GM19025 (cell line): ENCODE results near the gene GP2.

Source experiments
- ATAC-seq: cut with Tn5 transposase; IDR thresholded peaks from one replicate; pipeline ENCODE4 v1.9.1; 2021; ENCODE audit warnings: mild to moderate bottlenecking, low read depth, moderate library complexity; ENCODE audit not compliant: unreplicated experiment

The GP2 gene

GRCh38 chr16:20327444-20328041 lies at the start of gene GP2:
Gene GP2, minus strand, starts transcription at chr16:20327513. Its CDS starts 1,082 bp downstream, at chr16:20326431.
- no peak for ATAC-seq

DNA sequence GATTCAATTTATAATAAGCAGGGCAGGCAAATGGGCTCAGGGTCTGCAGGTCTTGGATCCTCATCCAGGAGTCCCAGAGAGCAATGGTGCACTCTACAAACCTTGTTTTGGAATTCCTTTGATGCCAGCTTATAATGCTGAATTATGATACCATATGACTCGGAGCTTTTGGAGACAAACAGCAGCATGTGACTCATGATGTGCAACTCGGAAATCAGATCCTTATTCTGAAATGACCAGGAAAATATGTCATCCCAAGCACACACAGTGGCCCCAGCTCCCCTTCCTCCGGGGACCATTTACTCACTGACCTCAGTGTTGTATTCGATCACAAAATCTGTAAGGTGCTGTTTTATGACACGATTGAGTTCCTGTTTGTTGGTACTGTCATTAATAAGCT lies 45.4 kb upstream of the GP2 start:
- no peak for ATAC-seq

DNA sequence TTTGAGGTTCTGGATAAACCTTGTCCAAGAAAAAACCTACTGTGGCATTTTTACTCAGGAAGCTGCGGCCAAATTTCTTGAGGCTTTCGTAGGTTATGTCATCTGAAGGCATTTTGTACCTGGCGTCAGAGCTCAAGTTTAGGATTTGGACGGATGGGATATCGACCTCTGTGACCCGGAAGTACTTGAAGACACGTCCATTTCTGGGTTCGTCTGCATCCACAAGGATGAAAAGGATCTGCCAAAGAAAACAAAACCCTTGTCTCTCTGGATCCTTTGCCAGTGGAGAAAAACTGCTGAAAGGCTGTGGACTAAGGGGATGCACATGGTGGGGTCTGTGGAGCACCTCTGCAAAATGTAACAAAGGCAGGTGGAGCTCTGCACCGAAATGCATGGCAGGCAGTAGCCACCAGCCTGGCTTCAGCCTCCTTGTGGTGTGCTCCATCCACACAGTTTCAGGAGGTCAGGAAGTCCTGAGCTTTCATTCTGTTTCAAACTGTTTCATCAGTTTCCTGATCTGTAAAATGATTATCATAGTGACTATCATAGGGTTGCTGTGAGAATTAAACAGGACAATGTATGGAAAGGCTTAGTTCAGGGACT lies 42.2 kb upstream of the GP2 start:
- no peak for ATAC-seq

GRCh38 chr16:20364051-20364450 lies 36.7 kb upstream of the GP2 start:
- no peak for ATAC-seq

DNA sequence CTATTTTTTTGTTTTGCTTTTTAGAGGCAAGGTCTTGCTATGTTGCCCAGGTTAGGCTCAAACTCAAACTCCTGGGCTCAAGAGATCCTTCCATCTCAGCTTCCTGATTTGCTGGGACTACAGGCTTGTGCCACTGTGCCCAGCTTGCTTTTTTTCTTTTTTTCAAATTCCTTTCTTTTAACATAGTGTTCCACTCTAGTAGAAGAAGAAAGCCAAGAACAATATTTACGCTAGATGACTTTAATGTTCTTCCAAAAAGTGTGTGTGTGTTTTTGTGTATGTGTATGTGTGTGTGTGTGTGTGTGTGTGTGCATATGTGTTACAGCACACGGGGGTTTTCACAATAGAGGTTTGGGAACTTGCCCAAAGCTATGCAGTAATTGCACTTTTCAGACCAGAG lies 35.9 kb upstream of the GP2 start:
- no peak for ATAC-seq

DNA sequence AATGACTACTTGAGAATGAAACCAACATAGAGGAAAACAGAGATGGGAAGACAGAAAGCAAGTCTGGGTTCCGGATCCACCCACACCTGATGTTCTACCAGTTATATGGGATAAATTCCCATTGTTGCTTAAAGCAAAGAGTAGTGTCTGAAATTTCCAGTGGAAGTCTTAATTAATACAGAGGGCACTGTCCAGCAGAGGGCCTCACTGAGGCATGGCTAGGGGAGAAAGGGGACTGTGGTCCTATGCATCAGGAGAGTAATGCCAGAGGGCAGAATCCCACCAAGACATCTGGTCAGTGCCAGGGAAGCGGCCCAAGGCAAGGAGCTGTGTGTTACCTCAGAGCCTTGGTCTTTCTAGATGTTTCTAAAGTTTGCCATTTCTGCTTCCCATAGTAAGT lies 32.7 kb upstream of the GP2 start:
- ATAC-seq, result no peak

DNA sequence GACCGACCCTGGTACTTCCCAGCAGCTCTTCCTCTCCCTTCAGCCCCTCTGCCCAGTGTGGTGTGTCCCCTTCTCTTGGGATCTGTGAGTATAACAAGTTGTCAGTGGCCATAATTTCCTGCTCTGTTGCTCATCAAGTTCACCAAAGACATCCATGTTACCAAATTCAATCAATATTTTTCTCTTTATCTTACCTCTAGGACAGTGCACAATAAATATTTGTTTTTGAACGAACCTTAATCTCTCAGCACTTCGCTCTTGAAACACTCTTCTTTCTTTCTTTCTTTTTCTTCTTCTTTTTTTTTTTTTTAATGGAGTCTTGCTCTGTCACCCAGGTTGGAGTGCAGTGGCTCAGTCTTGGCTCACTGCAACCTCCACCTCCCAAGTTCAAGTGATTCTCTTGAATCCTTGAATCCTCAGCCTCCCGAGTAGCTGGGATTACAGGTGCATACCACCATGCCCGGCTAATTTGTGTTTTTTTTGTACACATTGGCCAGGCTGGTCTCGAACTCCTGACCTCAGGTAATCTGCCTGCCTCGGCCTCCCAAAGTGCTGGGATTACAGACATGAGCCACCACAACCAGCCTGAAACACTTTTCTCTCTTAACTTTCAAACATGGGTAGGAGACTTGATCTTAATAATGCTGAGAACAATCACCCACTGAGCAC lies 27.9 kb upstream of the GP2 start:
- no peak for ATAC-seq

DNA sequence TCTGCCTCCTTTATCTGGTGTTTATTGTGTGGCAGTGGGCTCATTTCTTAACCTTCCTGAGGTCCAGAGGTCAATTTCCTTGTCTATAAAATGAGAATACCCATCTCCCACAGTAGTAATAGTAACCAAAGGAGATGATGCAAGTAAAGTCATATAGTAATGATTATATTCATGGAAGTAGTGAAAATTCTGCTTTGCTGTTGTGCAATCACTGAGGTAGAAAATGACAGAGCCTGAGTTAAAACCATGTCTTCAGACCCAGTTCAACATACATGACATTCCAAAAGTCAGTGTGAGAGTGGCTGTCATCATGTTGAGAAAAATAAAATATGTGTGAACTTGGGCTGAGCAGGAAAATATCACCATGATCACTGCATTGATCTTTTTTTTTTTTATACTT lies 26.1 kb upstream of the GP2 start:
- ATAC-seq, result no peak

- no peak for ATAC-seq
These were observed 25.3 kb upstream of the GP2 start, which contains the start of gene UMOD for GRCh38 chr16:20352615-20353014. Gene UMOD, minus strand, starts transcription at chr16:20352715. Its CDS starts 1,978 bp downstream, at chr16:20350737.

GRCh38 chr16:20349615-20350014 lies 22.3 kb upstream of the GP2 start:
- ATAC-seq, result no peak

GRCh38 chr16:20348365-20349185 lies 21.3 kb upstream of the GP2 start:
- ATAC-seq, result no peak

- no peak for ATAC-seq
These were observed 20.5 kb upstream of the GP2 start for GRCh38 chr16:20347666-20348364.

GRCh38 chr16:20344611-20345010 lies 17.3 kb upstream of the GP2 start:
- no peak for ATAC-seq

DNA sequence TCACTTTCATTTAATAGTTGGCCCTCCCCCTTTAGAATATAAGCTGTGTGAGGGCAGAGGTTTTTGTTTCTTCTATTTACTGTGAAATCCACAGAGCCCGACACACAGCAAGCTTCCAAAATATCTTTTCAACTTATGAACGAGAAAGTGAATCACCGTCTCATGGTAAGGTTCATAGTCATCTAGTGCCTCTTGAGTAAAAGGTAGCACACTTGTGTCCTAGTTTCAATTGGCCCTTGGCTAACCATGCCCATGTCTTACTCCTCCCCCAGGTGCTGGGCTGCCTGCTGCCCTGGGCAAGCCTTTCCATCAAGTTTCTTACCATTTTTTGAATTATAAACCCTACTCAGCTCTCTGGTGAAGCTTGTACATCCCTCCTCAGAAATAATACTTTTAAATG lies 12.4 kb upstream of the GP2 start:
- ATAC-seq, result no peak

DNA sequence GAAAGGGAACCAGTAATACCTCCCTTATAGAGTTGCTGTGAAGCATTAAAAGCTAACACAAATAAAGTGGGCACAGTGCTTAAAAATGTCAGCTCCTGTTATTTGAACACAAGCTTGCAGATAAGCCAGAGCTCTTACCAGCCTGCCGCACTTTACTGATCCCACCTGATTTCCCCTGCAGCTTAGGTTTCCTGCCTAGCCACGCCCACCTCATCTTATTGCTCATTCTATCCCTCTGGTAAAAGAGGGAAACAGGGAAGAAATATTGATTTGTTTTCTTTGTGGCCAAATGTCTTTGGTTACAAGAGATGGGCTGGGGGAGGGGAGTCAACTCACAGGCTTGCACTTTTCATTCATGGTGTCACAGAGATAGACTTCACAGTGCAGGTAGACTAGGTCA lies 9.6 kb upstream of the GP2 start:
- no peak for ATAC-seq

- no peak for ATAC-seq
These were observed 7.1 kb upstream of the GP2 start for GRCh38 chr16:20334396-20334795.

GRCh38 chr16:20333120-20333519 lies 5.8 kb upstream of the GP2 start:
- no peak for ATAC-seq

DNA sequence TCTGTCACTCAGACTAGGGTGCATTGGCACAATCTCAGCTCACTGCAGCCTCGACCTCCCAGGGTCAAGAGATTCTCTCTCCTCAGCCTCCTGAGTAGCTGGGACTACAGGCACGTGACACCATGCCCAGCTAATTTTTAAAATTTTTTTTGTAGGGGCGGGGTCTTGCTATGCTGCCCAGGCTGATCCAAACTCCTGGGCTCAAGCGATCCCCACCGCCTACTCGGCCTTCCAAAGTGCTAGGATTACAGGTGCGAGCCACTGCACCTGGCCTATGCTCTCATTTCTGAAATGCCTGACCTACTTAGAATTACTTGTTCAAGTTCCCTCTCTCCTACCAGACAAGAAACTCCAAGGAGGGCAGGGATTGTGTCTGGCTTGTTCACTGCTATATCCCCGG lies 5.1 kb upstream of the GP2 start:
- ATAC-seq, result no peak

DNA sequence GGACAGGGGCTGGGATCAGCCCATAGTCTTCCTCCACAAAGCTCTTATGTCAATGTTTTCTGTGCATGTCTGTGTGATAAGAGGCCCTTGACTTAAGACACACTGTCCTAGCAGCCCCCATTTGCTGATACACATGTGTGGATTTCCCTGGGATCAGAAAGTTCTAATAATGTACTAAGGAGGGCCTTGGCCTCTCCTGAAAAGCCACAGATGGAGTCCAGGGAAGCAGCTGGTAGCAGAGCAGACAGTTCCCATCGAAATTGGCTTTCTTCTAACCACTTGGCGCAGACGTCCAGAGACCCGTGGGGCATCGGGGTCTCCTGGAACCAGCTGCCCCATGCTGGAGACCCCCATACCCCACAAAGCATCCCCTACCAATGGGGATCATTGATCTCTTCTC lies 4.3 kb upstream of the GP2 start:
- no peak for ATAC-seq

DNA sequence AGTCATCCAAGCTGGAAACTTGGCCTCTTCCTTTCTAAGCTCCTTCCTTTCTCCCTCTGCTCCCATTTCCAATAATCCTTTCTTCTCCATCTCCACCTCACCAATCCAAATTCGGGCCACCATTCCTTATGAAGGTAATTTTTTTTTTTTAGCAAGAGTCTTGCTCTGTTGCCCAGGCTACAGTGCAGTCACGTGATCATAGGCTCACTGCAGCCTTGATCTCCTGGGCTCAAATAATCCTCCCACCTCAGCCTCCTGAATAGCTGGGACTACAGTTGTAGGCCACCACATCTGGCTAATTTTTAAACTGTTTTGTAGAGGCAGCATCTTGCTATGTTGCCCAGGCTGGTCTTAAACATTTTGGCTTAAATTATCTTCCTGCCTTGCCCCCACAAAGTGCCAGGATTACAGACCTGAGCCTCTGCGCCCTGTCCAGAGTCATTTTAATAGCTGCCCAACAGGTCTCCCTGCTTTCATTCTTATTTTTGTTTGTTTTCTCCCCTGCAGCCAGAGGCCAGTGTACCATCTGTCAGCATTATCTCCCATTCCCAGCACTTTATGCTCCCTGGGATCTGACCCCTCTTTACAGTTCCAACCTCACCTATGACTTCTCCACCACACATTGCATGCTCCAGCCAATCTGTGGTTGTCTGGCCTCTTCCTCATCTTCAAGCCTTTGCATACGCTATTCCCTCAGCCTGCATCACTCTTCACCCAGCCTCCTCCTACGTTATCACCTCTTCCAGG lies 2.3 kb upstream of the GP2 start:
- ATAC-seq, result no peak
